Activated B cell treated with CpG ODN at 0.5 μM for 24 hours (primary cell): ENCODE measurements around the gene TCF25. TPM values are rescaled to one million over a fixed set of nuclear protein-coding genes. Genes with fewer than 3 reads are reported as not detected.

ENCODE experiments used
- ATAC-seq: fragments of 200-7000 bp; cut with Tn5 transposase; one replicate; pipeline ENCODE4 v1.10.0; 2021; ENCODE audit warnings: low read depth, mild to moderate bottlenecking, moderate library complexity
- CTCF ChIA-PET: fragments of 350-600 bp; sonication (Branson Sonifier 250); formaldehyde crosslinking; loops from one replicate; lab custom pipeline; 2021; ENCODE audit warnings: antibody characterized with exemption; lab: Charles Lee
- POLR2A ChIA-PET: fragments of 350-600 bp; sonication (Branson Sonifier 250); formaldehyde crosslinking; loops from one replicate; lab custom pipeline; 2021; ENCODE audit warnings: antibody characterized with exemption; lab: Charles Lee
- DNase-seq: peaks from one replicate; pipeline ENCODE4 v3.0.0; 2022
- H3K27ac Mint-ChIP-seq: one replicate; pipeline ENCODE4 v1.8.0; 2020; ENCODE audit warnings: mixed read lengths
- H3K27me3 Mint-ChIP-seq: one replicate; pipeline ENCODE4 v1.8.0; 2021; ENCODE audit warnings: mixed read lengths
- H3K36me3 Mint-ChIP-seq: one replicate; pipeline ENCODE4 v1.8.0; 2021; ENCODE audit warnings: low read depth, mixed read lengths
- H3K4me1 Mint-ChIP-seq: one replicate; pipeline ENCODE4 v1.8.0; 2021; ENCODE audit warnings: mixed read lengths
- H3K4me3 Mint-ChIP-seq: one replicate; pipeline ENCODE4 v1.8.0; 2020; ENCODE audit warnings: mild to moderate bottlenecking, mixed read lengths
- H3K9me3 Mint-ChIP-seq: one replicate; pipeline ENCODE4 v1.8.0; 2020; ENCODE audit warnings: mixed read lengths
- CTCF ChIP-seq: fragments of 200-600 bp; IDR thresholded peaks from one replicate; pipeline ENCODE4 v1.8.0; 2022; ENCODE audit warnings: antibody characterized with exemption, mild to moderate bottlenecking
- intact Hi-C: fragments of 100-400 bp; cut with micrococcal nuclease; formaldehyde crosslinking; loops from one replicate; pipeline ENCODE4 v1.15.1; 2024
- total RNA-seq: library from RNA; stranded (reverse); gene quantifications from 2 replicates; pipeline ENCODE4 v1.2.3, GENCODE V29; 2022

The TCF25 gene
- total RNA-seq, 1 donor from 2014 or later, result 273 TPM

GRCh38 chr16:89956505-89957215 lies 83.3 kb downstream of the TCF25 start:
- no peak for ATAC-seq
- H3K27me3 Mint-ChIP-seq, result no peaks in the 10 kb centered on the region
- H3K9me3 Mint-ChIP-seq, result no peaks in the 10 kb centered on the region
- H3K4me3 Mint-ChIP-seq, result peak overlapping the region; percentile 50
- POLR2A ChIA-PET, result interaction anchor here (0.6 to 1.0 kb wide), 2 partner anchors 16 to 253 kb away, joined by 3 to 5 read pairs; no protein-coding TSS in a partner anchor
- intact Hi-C loops, result no loop called here
- H3K4me1 Mint-ChIP-seq, result peaks cover 72% of the 10 kb centered on the region
- no peak for TF ChIP-seq CTCF
- H3K36me3 Mint-ChIP-seq, result peaks cover 53% of the 10 kb centered on the region
- H3K27ac Mint-ChIP-seq, result peak overlapping the region; percentile 35
- no peak for DNase-seq
- CTCF ChIA-PET, result no interaction called here

GRCh38 chr16:89957216-89957785 lies 83.9 kb downstream of the TCF25 start:
- ChIA-PET POLR2A (no interaction called here), CTCF (no interaction called here)
- H3K27me3 Mint-ChIP-seq, result no peaks in the 10 kb centered on the region
- H3K27ac Mint-ChIP-seq, result no peak overlapping the region
- intact Hi-C loops, result no loop called here
- no peaks in the 10 kb centered on the region for H3K9me3 Mint-ChIP-seq
- H3K36me3 Mint-ChIP-seq, result peaks cover 54% of the 10 kb centered on the region
- peaks cover 67% of the 10 kb centered on the region for H3K4me1 Mint-ChIP-seq
- ATAC-seq (no peak), DNase-seq (no peak)
- no peak for TF ChIP-seq CTCF
- peak overlapping the region; percentile 50 for H3K4me3 Mint-ChIP-seq

- Mint-ChIP-seq H3K27me3 (no peaks in the 10 kb centered on the region), H3K4me3 (no peak overlapping the region), H3K36me3 (peaks cover 56% of the 10 kb centered on the region), H3K27ac (no peak overlapping the region), H3K9me3 (no peaks in the 10 kb centered on the region), H3K4me1 (peaks cover 60% of the 10 kb centered on the region)
- CTCF ChIA-PET, result no interaction called here
- TF ChIP-seq CTCF, result no peak
- intact Hi-C loops, result no loop called here
- POLR2A ChIA-PET, result no interaction called here
- ATAC-seq (no peak), DNase-seq (no peak)
Measured at GRCh38 chr16:89958068-89958467, 84.7 kb downstream of the TCF25 start.

- H3K27me3 Mint-ChIP-seq, result no peaks in the 10 kb centered on the region
- intact Hi-C loops, result no loop called here
- H3K9me3 Mint-ChIP-seq, result no peaks in the 10 kb centered on the region
- H3K4me3 Mint-ChIP-seq, result no peak overlapping the region
- H3K27ac Mint-ChIP-seq, result no peak overlapping the region
- peaks cover 54% of the 10 kb centered on the region for H3K4me1 Mint-ChIP-seq
- no peak for ATAC-seq
- no peak for TF ChIP-seq CTCF
- ChIA-PET CTCF (no interaction called here), POLR2A (no interaction called here)
- H3K36me3 Mint-ChIP-seq, result peaks cover 58% of the 10 kb centered on the region
- DNase-seq, result no peak
Measured at GRCh38 chr16:89958596-89958995, 85.2 kb downstream of the TCF25 start.

- intact Hi-C loops, result no loop called here
- Mint-ChIP-seq H3K27ac (no peak overlapping the region), H3K27me3 (no peaks in the 10 kb centered on the region), H3K4me3 (no peak overlapping the region), H3K9me3 (no peaks in the 10 kb centered on the region), H3K4me1 (peaks cover 31% of the 10 kb centered on the region), H3K36me3 (peaks cover 66% of the 10 kb centered on the region)
- ChIA-PET POLR2A (interaction anchor here (1.6 kb wide), 1 partner anchor 12 kb away, joined by 5 read pairs; no protein-coding TSS in a partner anchor), CTCF (no interaction called here)
- ATAC-seq (no peak), DNase-seq (no peak)
- no peak for TF ChIP-seq CTCF
Measured at GRCh38 chr16:89960966-89961365, 87.6 kb downstream of the TCF25 start.

Other genes starting within 250 kb of the TCF25 start
- 89.8 and 98.7 TPM in 2 replicates for gene CHMP1A, start 215.9 kb upstream of the TCF25 start, total RNA-seq
- gene SPATA33, start 215.8 kb upstream of the TCF25 start, total RNA-seq, result 8.5 TPM in 2 replicates
- 67.9 and 76.1 TPM in 2 replicates for gene CDK10, start 186.9 kb upstream of the TCF25 start, total RNA-seq
- 6.9 and 7.0 TPM in 2 replicates for gene SPATA2L, start 171.9 kb upstream of the TCF25 start, total RNA-seq
- gene VPS9D1, start 152.7 kb upstream of the TCF25 start, total RNA-seq, result 6.6 and 7.4 TPM in 2 replicates
- gene ZNF276, start 152.1 kb upstream of the TCF25 start, total RNA-seq, result 43.8 and 52.0 TPM in 2 replicates
- gene FANCA, start 56.9 kb upstream of the TCF25 start, total RNA-seq, result 27.7 and 33.7 TPM in 2 replicates
- gene SPIRE2, start 45.1 kb upstream of the TCF25 start, total RNA-seq, result 0.46 and 1.2 TPM in 2 replicates
- 4.8 and 6.8 TPM in 2 replicates for gene MC1R, start 45.3 kb downstream of the TCF25 start, total RNA-seq
- 0.33 and 0.42 TPM in 2 replicates for gene TUBB3, start 49.8 kb downstream of the TCF25 start, total RNA-seq
- gene DEF8, start 75.2 kb downstream of the TCF25 start, total RNA-seq, result 45.2 and 51.5 TPM in 2 replicates
- 0.32 and 0.47 TPM in 2 replicates for gene DBNDD1, start 145.9 kb downstream of the TCF25 start, total RNA-seq
- gene PRDM7, start 203.7 kb downstream of the TCF25 start, total RNA-seq, result not detected in 2 replicates